ENCODE results near the gene TRIM67. TPM values are rescaled to one million over a fixed set of nuclear protein-coding genes. Genes with fewer than 3 reads are reported as not detected.
"Not testable (repeated sequence)": the region's sequence is repeated elsewhere in the genome, so short reads cannot be mapped to it uniquely, and the experiment has no call there.

The TRIM67 gene
- total RNA-seq, 6 experiments from 2014 or later, result not detected

DNA sequence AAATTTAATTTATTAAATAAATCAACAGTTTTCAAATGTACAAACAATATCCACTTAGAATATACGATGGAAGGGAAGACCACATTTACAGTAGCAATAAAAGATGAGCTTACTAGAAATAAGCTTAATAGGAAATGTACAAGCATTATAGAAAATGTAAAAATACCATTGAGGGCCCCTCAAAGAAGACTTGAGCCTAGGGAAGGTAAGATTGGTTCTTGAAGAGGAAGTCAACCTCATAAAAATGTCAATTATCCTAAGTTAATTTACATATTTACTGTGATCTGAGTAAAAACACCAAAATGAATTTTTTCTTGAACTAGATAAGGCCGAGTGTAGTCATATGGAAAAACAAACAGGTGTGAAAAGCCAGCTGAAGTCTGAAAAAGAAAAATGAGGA lies 39.7 kb upstream of the TRIM67 start:
- WGBS (ENCODE audit: insufficient coverage, low coverage, low lambda C conversion rate, missing lambda C conversion rate), result 77% methylated on average over 2 of the region's 2 CpGs
- no peak for ATAC-seq
- no peaks in the 10 kb centered on the region for H3K27me3 ChIP-seq
- intact Hi-C loops (cut with DNase I), result no loop called here
- H3K36me3 ChIP-seq, result no peaks in the 10 kb centered on the region
- no peaks in the 10 kb centered on the region for H3K9me3 ChIP-seq
- H3K4me1 ChIP-seq, result no peaks in the 10 kb centered on the region
- DNase-seq, result no peak
- H3K27ac ChIP-seq, result no peak overlapping the region
- no peak for TF ChIP-seq POLR2A (IDR thresholded peaks at IDR 0.05)
- TF ChIP-seq, protein P1, sequence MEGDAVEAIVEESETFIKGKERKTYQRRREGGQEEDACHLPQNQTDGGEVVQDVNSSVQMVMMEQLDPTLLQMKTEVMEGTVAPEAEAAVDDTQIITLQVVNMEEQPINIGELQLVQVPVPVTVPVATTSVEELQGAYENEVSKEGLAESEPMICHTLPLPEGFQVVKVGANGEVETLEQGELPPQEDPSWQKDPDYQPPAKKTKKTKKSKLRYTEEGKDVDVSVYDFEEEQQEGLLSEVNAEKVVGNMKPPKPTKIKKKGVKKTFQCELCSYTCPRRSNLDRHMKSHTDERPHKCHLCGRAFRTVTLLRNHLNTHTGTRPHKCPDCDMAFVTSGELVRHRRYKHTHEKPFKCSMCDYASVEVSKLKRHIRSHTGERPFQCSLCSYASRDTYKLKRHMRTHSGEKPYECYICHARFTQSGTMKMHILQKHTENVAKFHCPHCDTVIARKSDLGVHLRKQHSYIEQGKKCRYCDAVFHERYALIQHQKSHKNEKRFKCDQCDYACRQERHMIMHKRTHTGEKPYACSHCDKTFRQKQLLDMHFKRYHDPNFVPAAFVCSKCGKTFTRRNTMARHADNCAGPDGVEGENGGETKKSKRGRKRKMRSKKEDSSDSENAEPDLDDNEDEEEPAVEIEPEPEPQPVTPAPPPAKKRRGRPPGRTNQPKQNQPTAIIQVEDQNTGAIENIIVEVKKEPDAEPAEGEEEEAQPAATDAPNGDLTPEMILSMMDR (IDR thresholded peaks at IDR 0.05), result no peak
- H3K4me3 ChIP-seq, result no peak overlapping the region

- Histone ChIP-seq H3K4me3 (no peak overlapping the region), H3K27me3 (no peaks in the 10 kb centered on the region), H3K36me3 (no peaks in the 10 kb centered on the region), H3K4me1 (no peaks in the 10 kb centered on the region), H3K27ac (no peak overlapping the region), H3K9me3 (no peaks in the 10 kb centered on the region)
- ATAC-seq, result no peak
- intact Hi-C loops (cut with DNase I), result no loop called here
- no peak for DNase-seq
- TF ChIP-seq, protein P1 (IDR thresholded peaks at IDR 0.05), result no peak
- WGBS (ENCODE audit: insufficient coverage, low coverage, low lambda C conversion rate, missing lambda C conversion rate), result no CpG with 5 or more reads among the region's 14 CpGs
These were observed 37.1 kb upstream of the TRIM67 start for GRCh38 chr1:231124746-231125145.

GRCh38 chr1:231125972-231126580 lies 35.8 kb upstream of the TRIM67 start:
- Histone ChIP-seq H3K36me3 (no peaks in the 10 kb centered on the region), H3K4me1 (no peaks in the 10 kb centered on the region), H3K4me3 (no peak overlapping the region), H3K9me3 (no peaks in the 10 kb centered on the region), H3K27me3 (no peaks in the 10 kb centered on the region), H3K27ac (no peak overlapping the region)
- ATAC-seq, result no peak
- WGBS (ENCODE audit: insufficient coverage, low coverage, low lambda C conversion rate, missing lambda C conversion rate), result 53% methylated on average over 9 of the region's 9 CpGs
- TF ChIP-seq POLR2A (IDR thresholded peaks at IDR 0.05), result no peak
- TF ChIP-seq, protein P1 (IDR thresholded peaks at IDR 0.05), result no peak
- intact Hi-C loops (cut with DNase I), result no loop called here
- no peak for DNase-seq

DNA sequence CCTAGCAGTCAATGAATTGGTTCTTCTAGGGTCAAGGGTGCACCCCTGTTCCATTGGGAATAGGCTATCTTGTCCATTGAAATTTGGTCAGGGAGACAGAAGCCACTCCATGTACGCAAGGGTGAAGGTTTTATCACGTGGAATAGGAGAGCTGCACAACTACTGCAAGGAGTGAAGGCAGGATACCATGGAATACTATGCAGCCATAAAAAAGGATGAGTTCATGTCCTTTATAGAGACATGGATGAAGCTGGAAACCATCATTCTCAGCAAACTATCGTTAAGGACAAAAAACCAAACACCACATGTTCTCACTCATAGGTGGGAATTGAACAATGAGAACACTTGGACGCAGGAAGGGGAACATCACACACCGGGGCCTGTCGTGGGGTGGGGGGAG lies 34.8 kb upstream of the TRIM67 start:
- H3K9me3 ChIP-seq; H3K27ac ChIP-seq; H3K27me3 ChIP-seq; H3K4me3 ChIP-seq; DNase-seq; H3K36me3 ChIP-seq; H3K4me1 ChIP-seq; intact Hi-C loops (cut with DNase I); ATAC-seq: not testable (repeated sequence)
- 58% methylated on average over 3 of the region's 6 CpGs for WGBS (ENCODE audit: insufficient coverage, low coverage, low lambda C conversion rate, missing lambda C conversion rate)

DNA sequence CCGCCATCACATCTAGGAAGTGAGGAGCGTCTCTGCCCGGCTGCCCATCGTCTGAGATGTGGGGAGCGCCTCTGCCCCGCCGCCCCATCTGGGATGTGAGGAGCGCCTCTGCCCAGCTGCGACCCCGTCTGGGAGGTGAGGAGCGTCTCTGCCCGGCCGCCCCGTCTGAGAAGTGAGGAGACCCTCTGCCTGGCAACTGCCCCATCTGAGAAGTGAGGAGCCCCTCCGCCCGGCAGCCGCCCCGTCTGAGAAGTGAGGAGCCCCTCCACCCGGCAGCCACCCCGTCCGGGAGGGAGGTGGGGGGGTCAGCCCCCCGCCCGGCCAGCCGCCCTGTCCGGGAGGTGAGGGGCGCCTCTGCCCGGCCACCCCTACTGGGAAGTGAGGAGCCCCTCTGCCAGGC lies 33.4 kb upstream of the TRIM67 start:
- WGBS (ENCODE audit: insufficient coverage, low coverage, low lambda C conversion rate, missing lambda C conversion rate), result no CpG with 5 or more reads among the region's 27 CpGs
- ATAC-seq; H3K4me3 ChIP-seq; H3K27ac ChIP-seq; H3K4me1 ChIP-seq; intact Hi-C loops (cut with DNase I); H3K9me3 ChIP-seq; H3K36me3 ChIP-seq; H3K27me3 ChIP-seq; DNase-seq: not testable (repeated sequence)

DNA sequence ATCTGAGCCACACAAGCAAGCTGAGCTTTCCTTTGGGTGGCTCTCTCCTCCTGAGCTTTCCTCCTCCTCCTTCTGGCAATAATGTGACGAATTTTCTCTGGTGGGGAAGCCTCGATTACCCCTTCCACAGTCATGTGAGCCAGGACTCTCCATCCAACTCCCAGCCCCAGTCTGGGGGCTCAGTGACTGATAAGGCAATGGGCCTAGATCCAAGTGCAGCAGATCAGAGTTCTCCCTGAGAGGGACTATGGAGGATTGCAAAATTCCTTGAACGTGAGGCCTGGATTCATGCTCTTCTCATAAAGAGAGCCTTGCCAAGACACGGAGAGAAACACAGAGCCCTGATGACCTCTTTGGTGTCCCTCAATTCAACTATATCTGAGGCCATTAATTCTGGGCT lies 31.3 kb upstream of the TRIM67 start:
- no peak for DNase-seq
- TF ChIP-seq POLR2A (IDR thresholded peaks at IDR 0.05), result no peak
- TF ChIP-seq, protein P1 (IDR thresholded peaks at IDR 0.05), result no peak
- no peak for ATAC-seq
- 33% methylated on average over 4 of the region's 4 CpGs for WGBS (ENCODE audit: insufficient coverage, low coverage, low lambda C conversion rate, missing lambda C conversion rate)
- Histone ChIP-seq H3K36me3 (no peaks in the 10 kb centered on the region), H3K4me3 (no peak overlapping the region), H3K4me1 (no peaks in the 10 kb centered on the region), H3K27me3 (no peaks in the 10 kb centered on the region), H3K27ac (no peak overlapping the region), H3K9me3 (no peaks in the 10 kb centered on the region)
- intact Hi-C loops (cut with DNase I), result no loop called here

DNA sequence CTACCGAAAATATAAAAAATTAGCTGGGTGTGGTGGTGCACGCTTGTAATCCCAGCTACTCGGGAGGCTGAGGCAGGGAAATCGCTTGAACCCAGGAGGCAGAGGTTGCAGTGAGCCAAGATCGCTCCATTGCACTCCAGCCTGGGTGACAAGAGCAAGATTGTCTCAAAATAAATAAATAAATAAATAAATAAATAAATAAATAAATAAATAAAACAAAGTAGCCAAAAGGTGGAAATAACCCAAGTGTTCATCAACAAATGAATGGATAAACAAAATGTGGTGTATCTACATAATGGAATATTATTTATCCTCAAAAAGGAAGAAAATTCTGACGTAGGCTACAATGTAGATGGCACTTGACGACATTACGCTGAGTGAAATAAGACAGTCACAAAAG lies 29.3 kb upstream of the TRIM67 start:
- H3K27ac ChIP-seq; H3K27me3 ChIP-seq; DNase-seq; H3K36me3 ChIP-seq; H3K9me3 ChIP-seq; H3K4me3 ChIP-seq; ATAC-seq; H3K4me1 ChIP-seq; intact Hi-C loops (cut with DNase I): not testable (repeated sequence)
- 95% methylated on average over 7 of the region's 8 CpGs for WGBS (ENCODE audit: insufficient coverage, low coverage, low lambda C conversion rate, missing lambda C conversion rate)
